Kidney (tissue), 14 donors: Measurements from ENCODE around the gene ADAMTS6. TPM values are rescaled to one million over a fixed set of nuclear protein-coding genes. Genes with fewer than 3 reads are reported as not detected.
"Not testable (repeated sequence)": the region's sequence is repeated elsewhere in the genome, so short reads cannot be mapped to it uniquely, and the experiment has no call there.

Experiments
- DNase-seq, 5 donors: peaks; one replicate each; pipeline ENCODE4 v3.0.0-alpha.2; 2013 to 2020
- FAIRE-seq: peaks from 2 replicates; lab custom pipeline; 2012; peaks lifted over from hg19 to GRCh38; lab: Jason Lieb, UNC
- H3K27ac ChIP-seq, 2 donors: one replicate each; pipeline ENCODE4 v1.7.0; 2013; ENCODE audit warnings: low read depth in 2 of 2, low read length in 2 of 2, inconsistent platforms in 1 of 2
- H3K27me3 ChIP-seq: one replicate; pipeline ENCODE4 v1.7.1; 2013; ENCODE audit warnings: low read length, inconsistent platforms; ENCODE audit not compliant: control insufficient read depth, insufficient read depth
- H3K36me3 ChIP-seq, 3 donors: one replicate each; pipeline versions ENCODE4 v1.7.0 to v1.7.1; 2013; ENCODE audit warnings: low read length in 3 of 3, control low read depth in 1 of 3, inconsistent platforms in 1 of 3; ENCODE audit not compliant: insufficient read depth in 3 of 3, control insufficient read depth in 2 of 3
- H3K4me1 ChIP-seq, 3 donors: one replicate each; pipeline versions ENCODE4 v1.7.0 to v1.7.1; 2013; ENCODE audit warnings: low read length in 3 of 3, inconsistent platforms in 1 of 3, low read depth in 1 of 3; ENCODE audit not compliant: control insufficient read depth in 2 of 3, insufficient read depth in 2 of 3
- H3K4me3 ChIP-seq, 3 donors: one replicate each; pipeline versions ENCODE4 v1.7.0 to v1.8.1; 2013; ENCODE audit warnings: low read length in 3 of 3, control low read depth in 1 of 3, inconsistent platforms in 1 of 3
- H3K9ac ChIP-seq, 3 donors: one replicate each; pipeline versions ENCODE4 v1.7.0 to v1.7.1; 2013; ENCODE audit warnings: low read length in 3 of 3, control low read depth in 1 of 3, inconsistent platforms in 1 of 3
- H3K9me3 ChIP-seq, 3 donors: one replicate each; pipeline versions ENCODE4 v1.7.0 to v1.7.1; 2013; ENCODE audit warnings: low read length in 3 of 3, control low read depth in 1 of 3, inconsistent platforms in 1 of 3; ENCODE audit not compliant: control insufficient read depth in 2 of 3, insufficient read depth in 1 of 3
- CTCF ChIP-seq: IDR thresholded peaks from 3 replicates; pipeline ENCODE4 v1.5.1; 2012; ENCODE audit warnings: mild to moderate bottlenecking, moderate library complexity, borderline replicate concordance; ENCODE audit not compliant: insufficient read depth; ENCODE audit errors: extremely low read depth
- intact Hi-C: fragments of 100-400 bp; cut with DNase I; formaldehyde crosslinking; loops from one replicate; pipeline ENCODE4 v1.11.1; 2022
- polyA plus RNA-seq: library from polyadenylated mRNA; stranded (reverse); fragments of 350-450 nt; fragmentation: Illumina TruSeq; extraction: RNeasy Lipid Tissue Mini Kit (QIAGEN cat#74804); gene quantifications from one replicate; pipeline ENCODE4 v1.2.3, GENCODE V29; 2014; ENCODE audit warnings: low read depth, low replicate concordance; ENCODE audit not compliant: insufficient read depth
- total RNA-seq: library from RNA; stranded (reverse); fragmentation: NEBNext Ultra II Directional; extraction: Animal tissue kit (Norgen Biotek cat#: 25700); gene quantifications from one replicate; pipeline ENCODE4 v1.2.1, GENCODE V29; 2021
- donor health status: control.
- donor health status: control.
- donor health status: control.
- donor health status: control.
- donor health status: control.
- donor health status: DM: yes; HTN: yes; CAD: no.
- donor health status: Normal renal cell carcinoma (clear cell type).

Gene ADAMTS6
- total and polyA plus RNA-seq, 2 donors from 2014 or later = 0.32 to 6.7 TPM

GRCh38 chr5:65383859-65384258 is 97.9 kb downstream of the ADAMTS6 start:
- no peaks in the 10 kb centered on the region for H3K9me3 ChIP-seq
- H3K27ac ChIP-seq = no peak overlapping the region
- H3K4me1 ChIP-seq = no peaks in the 10 kb centered on the region
- no peak for TF ChIP-seq CTCF
- H3K4me3 ChIP-seq = no peak overlapping the region
- H3K9ac ChIP-seq = no peak overlapping the region
- DNase-seq = no peak
- H3K27me3 ChIP-seq = no peaks in the 10 kb centered on the region
- intact Hi-C loops = no loop called here
- FAIRE-seq = no peak
- H3K36me3 ChIP-seq = no peaks in the 10 kb centered on the region

GRCh38 chr5:65382582-65382981 is 99.1 kb downstream of the ADAMTS6 start:
- Histone ChIP-seq H3K27ac (no peak overlapping the region), H3K9me3 (no peaks in the 10 kb centered on the region), H3K4me3 (no peak overlapping the region), H3K27me3 (no peaks in the 10 kb centered on the region), H3K4me1 (no peaks in the 10 kb centered on the region), H3K36me3 (no peaks in the 10 kb centered on the region), H3K9ac (no peak overlapping the region)
- no peak for TF ChIP-seq CTCF
- FAIRE-seq (no peak), DNase-seq (no peak)
- intact Hi-C loops = no loop called here

GRCh38 chr5:65370505-65370904 is 111.2 kb downstream of the ADAMTS6 start:
- H3K9ac ChIP-seq, H3K9me3 ChIP-seq, H3K4me3 ChIP-seq, H3K27ac ChIP-seq, FAIRE-seq, H3K27me3 ChIP-seq, intact Hi-C loops, DNase-seq, H3K36me3 ChIP-seq, H3K4me1 ChIP-seq: not testable (repeated sequence)

GRCh38 chr5:65366655-65367054 is 115.1 kb downstream of the ADAMTS6 start:
- H3K4me1 ChIP-seq = no peaks in the 10 kb centered on the region
- peak in 3 of 5 donors; percentile 8 to 20 (median 16) for DNase-seq
- no peaks in the 10 kb centered on the region for H3K36me3 ChIP-seq
- no peak overlapping the region for H3K9ac ChIP-seq
- H3K27me3 ChIP-seq = no peaks in the 10 kb centered on the region
- H3K9me3 ChIP-seq = no peaks in the 10 kb centered on the region
- H3K27ac ChIP-seq = no peak overlapping the region
- no peak overlapping the region for H3K4me3 ChIP-seq
- intact Hi-C loops = no loop called here
- no peak for TF ChIP-seq CTCF
- FAIRE-seq = no peak
